Left colon (tissue), 2 donors: ENCODE data around the gene BCL7A. TPM values are rescaled to one million over a fixed set of nuclear protein-coding genes. Genes with fewer than 3 reads are reported as not detected.
"Not testable (repeated sequence)": the region's sequence is repeated elsewhere in the genome, so short reads cannot be mapped to it uniquely, and the experiment has no call there.

Experiments
- ATAC-seq: fragments of 200-7000 bp; cut with Tn5 transposase; one replicate; pipeline ENCODE4 v1.9.1; 2020; ENCODE audit warnings: mild to moderate bottlenecking, moderate library complexity
- DNase-seq, 2 donors: peaks; one replicate each; pipeline ENCODE4 v3.0.0-alpha.2; 2020
- intact Hi-C, 2 donors: fragments of 100-400 bp; cut with DNase I in 1 of 2; cut with micrococcal nuclease in 1 of 2; formaldehyde crosslinking; loops; one replicate each; pipeline versions ENCODE4 v1.11.2 to v1.14.0; 2022; cut with DNase I, micrococcal nuclease
- total RNA-seq, 2 donors: library from RNA; stranded (reverse); fragmentation: NEBNext Ultra II Directional; extraction: Animal tissue kit (Norgen Biotek cat#: 25700); gene quantifications; one replicate each; pipeline ENCODE4 v1.2.1, GENCODE V29; 2021
- donor health status: DM: no; HTN: no; CAD: no.
- donor health status: DM: yes; HTN: yes; CAD: no.

BCL7A gene
- total RNA-seq, 2 donors from 2014 or later, result 6.5 to 6.7 TPM

DNA sequence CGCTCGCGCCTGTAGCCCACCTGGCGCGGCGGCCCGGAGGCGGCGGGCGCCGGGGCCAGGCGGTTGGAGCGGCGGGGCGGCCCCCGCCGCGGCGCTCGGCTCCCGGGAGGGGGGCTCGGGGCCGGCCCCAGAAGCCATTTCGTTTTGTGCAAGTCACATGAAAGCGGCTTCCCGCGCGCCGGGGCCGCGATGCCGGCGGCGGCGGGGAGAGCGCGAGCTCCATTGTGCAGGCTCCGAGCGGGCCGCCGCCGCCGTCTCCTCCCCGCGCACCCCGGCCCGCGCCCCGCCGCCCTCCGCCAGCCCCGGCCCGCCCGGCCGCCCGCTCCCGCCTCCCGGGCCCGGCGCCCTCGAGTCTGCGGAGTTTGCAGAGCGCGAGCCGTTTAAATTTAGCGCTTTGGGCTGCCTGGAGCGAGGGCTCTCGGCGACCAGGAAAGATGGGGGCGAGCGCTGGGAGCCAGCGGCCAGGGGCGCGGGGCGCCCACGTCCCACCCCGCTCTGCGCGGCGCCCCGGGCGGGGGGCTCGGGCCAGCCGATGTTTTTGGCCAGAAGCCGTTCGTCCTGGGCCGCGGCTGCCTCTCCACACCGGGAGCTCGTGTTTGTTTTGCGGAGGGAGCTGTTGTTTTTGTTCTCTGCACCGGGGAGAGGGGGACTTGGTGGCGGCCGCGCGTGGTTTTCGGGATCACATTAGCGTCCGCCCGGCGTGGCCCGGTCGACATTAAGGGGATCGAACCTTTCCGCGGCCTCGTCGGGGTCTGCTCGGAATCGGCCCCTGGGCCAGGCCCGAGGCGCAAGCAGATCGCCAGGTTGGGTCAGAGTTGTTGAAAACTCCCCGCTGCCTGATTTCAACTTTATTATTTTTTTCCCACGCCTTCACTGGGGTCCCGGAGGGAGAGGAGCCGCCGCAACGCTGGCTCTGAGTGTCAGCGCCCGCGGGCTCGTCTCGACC is 982 bp downstream of the BCL7A start:
- DNase-seq (peak in 1 of 2 donors; percentile 39), ATAC-seq (peak; percentile 19)
- intact Hi-C loops, result no loop called here

DNA sequence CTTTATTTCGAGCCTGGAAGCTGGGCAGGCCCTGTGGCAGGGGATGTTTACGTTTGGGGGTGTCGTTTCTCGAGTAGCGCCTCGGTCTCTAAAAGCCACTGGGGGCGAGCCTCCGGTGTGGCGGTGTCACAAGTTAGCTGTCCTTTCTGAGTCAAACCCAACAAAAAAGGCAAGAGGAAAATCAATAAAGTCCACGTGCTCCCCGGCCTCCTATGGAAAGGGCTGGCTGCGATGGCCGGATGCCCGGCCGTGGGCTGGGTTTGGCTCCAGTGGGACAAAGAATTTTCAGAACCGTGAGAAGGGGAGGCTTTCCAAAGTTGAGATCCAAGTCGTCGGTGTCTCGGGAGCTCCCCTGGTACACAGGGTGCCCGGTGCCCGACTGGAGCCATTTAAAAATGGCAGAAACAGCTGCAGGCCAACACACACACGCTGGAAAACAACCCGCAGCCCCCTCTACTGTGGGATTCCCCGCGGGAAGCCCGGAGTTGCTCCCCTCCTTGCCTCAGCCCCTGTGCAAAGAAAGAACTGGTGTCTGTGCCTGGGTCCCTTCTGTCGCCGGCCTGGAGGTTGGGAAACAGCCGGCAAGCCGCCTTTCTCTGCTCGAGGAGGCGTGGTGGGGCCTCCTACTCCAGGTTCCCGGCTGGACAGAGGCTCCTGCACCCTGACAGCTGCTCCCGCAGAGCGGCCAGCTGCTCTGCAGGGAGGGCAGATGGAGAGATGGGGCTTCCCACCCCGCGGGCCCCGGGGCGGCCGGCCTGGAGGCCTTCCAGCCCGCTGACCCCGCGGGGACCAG is 1.9 kb downstream of the BCL7A start:
- ATAC-seq (peak; percentile 57), DNase-seq (peak in 1 of 2 donors; percentile 54)
- intact Hi-C loops, result no loop called here

DNA sequence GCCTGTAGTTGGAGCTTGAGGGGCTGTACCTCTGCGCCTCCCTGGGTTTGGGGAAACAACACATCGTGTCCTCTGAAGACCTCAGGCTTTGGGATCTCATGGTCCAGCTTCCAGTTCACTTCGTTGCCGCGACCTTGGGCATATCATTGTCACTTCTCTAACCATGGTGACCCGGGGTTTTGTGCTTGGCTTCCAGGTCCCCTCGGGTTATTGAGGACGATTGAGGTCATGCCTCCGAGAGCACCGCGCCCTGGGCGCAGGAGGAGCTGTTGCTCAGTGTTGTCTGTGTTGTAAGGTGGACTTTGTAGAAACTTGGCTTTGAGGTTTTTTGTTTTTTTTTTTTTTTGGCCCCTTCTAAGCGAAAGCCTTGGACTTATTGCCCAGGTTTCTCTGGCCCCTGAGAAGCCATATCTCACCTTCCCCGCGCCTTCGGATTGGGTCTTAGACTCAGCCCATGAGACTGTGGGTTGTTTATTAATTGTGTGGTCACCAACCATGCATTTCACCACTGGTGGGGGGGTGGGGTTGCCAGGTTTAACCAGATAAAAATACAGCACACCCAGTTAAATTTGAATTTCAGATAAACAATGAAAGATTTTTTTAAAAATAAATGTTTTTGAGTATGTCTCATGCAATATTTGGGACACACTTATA is 2.6 kb downstream of the BCL7A start:
- ATAC-seq (no peak), DNase-seq (no peak)
- intact Hi-C loops, result no loop called here

DNA sequence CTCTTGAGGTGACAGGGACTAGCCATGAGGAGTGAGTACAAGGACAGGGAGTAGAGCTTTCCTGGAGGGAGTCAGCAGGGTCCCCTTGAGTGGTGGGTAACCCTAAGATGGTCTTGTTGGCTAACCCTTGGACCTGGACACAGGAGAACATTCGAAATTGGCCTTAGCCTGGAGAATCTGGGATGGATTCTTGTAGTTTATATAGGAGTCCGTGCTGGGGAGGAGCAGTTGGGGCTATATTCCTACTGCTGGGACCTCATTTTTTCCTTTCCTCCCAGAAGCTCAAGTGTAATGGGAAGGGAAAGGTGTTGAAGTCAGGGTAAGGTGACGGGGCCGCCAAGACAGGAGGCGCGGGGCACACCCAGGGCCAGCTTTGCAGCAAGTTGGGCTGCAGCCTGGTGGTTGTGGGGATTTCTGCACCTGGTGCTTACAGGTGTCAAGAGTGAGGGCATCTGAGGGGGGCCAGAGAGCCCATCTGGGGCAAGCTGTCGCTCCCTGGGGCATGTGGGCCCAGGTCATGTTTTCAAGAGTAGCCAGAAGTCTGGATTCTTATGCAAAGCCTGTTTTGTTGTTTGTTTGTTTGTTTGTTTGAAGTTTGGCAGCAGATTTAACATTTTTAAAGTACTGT is 5.1 kb downstream of the BCL7A start:
- ATAC-seq (no peak), DNase-seq (no peak)
- intact Hi-C loops, result no loop called here

DNA sequence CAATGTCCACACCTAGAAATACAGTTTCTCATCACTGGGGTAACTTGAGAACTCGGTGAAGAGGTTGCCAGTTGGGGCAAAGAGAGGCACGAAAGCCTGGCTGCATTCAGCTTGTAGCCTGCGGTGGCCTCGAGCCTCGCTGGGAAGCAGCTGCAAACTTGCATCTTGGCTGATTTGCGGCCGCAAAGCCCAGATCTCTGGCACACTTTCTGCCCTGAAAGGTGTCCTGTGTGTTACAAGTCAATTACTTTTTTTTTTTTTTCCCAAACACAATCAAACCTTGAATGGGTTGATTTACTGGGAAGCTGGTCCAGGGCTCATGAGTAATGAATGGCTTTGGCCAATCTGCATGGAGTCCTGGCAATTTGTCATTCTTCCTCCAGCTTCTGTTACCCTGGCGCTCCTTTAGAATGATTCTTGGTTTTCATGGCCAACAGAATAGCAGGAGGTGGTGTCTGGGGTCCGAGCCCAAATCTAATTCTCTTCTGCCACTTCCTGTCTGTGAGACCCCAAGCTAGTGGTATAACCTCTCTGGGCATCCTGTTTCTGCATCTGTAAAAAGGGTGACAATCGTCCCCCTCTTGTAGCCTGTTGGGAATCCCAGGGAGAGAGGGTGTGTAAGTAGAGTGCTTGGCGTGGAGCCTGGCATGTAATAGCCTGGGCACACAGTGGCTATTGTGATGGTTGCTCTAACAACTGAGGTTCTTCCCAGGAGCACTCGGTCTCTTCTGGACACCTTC is 6.7 kb downstream of the BCL7A start:
- no peak for DNase-seq
- intact Hi-C loops, result no loop called here
- no peak for ATAC-seq

DNA sequence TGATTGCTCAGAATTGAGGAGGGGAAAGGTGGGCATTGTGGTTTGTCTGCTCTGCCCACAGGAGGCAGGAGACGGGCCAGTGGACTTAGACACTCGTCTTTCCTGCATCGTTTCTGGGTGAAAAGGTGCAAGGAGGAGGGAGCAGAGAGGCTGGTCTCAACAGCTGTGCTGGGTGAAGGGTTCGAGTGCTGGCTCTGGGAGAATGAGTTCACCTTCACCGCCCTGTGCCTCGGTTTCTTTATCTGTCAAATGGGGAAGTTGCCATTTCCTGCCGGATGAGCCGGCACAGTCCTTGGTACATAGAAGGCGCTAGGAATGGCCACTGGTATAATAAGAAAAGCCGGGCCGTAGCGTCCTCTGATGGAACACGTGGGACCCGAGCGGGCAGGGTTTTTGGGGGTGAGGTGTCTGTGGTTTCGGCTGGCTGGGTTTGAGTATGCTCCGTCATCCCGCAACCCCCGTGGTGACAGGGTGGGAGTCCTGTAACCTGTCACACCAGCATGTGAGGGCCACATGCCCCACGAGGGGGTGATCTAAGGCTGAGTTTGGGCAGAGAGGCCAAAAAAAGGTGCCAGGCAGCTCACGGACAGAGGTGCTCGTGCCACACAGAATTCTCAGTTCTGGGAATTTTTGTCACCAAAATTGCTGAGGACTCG is 7.3 kb downstream of the BCL7A start:
- ATAC-seq (no peak), DNase-seq (no peak)
- intact Hi-C loops, result no loop called here

DNA sequence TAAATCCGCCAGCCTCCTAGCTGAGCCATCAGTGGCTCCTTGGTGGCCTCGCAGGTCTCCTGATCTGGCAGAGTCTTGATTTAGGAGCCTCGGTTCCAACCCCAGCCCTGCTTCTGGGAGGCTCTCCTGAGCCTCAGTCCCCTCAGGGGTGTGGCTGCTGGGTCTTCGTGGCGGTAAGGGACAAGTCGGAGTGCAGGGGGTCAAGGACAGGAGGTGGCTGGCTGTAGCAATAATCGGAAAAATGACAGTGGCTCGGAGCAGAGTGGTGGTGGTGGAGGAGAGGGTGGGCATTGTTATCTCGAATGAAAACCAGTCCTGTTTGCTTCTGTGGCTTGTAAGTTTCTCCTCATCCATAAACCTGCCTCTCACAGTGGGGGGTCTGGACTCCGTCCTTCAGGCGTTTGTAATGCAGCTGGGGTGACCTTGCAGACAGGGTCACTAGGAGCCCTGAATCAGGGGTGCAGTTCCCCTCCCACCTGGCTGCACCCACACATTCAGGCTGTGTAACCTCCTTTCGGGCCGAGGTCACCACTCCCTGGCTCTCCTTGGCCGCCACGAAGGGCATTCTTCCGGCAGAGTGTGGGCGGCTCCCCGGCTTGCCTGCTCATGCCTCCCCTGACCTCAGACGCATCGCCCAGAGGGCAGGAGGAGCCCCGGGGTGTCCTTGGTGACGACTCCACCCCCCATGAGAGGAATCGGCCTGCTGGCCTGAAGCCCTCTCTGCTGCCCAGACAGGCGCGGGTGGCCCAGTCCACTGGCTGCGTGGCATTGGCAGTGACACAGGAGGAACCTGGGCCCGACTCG is 8.1 kb downstream of the BCL7A start:
- DNase-seq (no peak), ATAC-seq (peak; percentile 4)
- intact Hi-C loops, result no loop called here

DNA sequence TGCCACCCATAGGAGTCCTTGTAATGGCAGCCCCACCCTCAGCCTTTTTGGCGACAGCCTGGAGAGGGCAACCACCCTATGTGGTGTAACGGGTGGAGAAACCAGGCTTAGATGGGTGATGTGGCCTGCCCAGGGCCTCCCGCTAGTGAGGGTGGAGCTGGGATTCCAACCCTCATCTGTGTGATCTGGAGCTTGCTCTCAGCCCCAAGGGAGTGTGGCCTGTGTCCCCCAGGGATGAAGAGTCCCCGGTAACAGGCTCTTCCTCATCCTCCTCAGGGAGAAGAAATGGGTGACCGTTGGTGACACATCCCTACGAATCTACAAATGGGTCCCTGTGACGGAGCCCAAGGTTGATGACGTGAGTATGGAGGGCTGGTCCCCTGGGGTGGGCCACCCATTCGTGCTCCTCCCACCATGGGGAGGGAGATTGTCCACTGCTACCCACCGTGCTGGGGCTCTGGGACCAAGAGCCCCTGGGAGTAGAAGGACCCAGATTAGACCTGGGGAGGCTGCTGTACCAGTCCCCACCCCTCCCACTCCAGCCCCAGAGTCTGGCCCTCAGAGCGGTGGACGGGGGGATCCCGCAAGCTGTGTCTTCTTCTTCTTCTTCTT is 8.8 kb downstream of the BCL7A start:
- DNase-seq, result no peak
- intact Hi-C loops, result no loop called here
- peak; percentile 18 for ATAC-seq

DNA sequence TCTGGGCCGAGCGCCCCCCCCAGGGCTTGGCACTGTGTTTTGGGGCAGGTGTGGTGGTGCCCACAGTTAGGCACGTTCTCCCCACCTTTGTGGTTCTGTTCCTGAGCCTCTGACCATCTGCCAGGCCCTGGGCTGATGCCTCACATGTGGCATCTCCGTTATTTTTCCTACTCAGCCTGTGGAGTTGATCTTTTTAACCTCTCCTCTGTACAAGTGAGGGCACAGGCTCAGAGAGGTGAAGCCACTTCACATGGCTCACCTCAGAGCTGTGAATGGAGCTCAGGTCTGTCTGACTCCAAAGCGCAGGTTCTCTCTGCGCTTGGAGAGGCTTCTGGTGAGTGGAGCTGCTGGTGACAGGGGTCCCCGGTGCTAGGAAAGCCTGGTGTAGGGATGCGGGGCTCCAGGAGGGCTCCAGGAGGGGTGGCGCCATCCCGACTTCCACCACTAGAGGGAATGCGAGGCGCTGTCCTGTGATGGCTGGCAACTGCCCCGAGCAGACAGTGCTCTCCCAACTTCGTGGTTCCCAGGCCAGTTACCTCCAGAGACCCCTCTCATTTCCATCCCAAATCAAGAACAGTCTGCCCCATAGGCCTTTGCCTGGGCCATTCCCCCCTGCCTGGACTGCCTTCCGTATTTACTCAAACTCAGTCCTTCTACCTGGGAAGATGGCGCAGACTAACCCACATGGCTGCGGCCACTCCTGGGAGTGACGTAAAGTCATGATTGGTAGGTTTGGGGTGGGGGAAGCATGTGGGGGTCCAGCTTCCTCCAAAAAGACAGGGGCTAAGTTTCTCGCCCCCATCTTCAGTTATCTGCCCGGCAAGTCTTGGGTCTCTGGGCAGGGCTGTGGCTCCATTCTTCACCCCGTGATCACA is 9.9 kb downstream of the BCL7A start:
- ATAC-seq, result peak; percentile 81
- peak in 1 of 2 donors; percentile 69 for DNase-seq
- intact Hi-C loops, result no loop called here

DNA sequence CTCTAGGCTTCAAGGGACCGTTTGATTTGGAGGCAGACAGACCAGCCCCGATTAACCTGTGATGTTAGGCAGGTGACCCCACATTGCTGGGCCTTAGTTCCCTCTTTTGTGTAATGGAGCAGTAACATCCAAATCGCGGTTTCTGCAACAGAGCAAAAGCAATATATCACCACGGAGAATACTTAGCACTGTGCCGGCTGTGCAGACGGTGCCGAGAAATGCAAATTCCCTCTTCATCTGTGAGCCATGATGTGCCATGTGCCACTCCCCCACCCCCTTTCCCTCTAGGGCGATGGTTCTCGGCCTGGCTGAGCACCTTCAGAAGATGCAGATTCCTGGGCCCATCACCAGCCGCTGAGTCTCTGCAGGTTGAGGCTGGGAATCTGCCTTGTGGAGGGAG is 10.9 kb downstream of the BCL7A start:
- intact Hi-C loops, result no loop called here
- ATAC-seq (no peak), DNase-seq (no peak)

DNA sequence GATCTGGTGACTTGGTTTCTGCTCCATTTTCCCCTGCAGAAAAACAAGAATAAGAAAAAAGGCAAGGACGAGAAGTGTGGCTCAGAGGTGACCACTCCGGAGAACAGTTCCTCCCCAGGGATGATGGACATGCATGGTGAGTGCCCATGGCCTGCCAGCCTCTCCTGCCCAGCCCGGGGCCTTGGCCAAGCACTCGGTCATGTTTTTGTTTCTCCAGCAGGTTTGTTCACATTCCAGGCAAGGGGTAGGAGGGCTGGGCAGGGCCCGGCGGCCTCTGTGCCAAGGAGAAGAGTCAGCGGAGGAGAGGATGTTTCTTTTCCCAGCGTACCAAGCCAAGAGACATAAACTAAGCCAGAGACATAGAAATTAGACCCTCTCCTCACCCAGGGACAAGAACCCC is 13.6 kb downstream of the BCL7A start:
- ATAC-seq (no peak), DNase-seq (no peak)
- intact Hi-C loops, result no loop called here

DNA sequence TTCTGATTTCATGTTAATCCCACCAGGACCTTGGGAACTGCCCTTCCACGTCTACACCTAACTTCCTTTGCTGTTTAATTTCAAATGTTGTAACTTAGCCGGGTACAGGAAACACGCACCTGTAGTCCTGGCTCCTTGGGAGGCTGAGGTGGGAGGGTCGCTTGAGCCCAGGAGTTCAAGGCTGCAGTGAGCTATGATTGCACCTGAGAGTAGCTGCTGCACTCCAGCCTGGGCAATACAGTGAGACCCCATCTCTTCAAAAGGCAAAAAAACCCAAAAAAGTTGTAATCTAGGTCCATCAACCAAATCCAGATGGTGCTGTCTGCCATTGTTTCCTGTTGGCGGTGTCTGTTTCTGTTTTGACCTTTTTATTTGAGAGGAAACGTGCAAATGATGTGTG is 14.5 kb downstream of the BCL7A start:
- no peak for ATAC-seq

DNA sequence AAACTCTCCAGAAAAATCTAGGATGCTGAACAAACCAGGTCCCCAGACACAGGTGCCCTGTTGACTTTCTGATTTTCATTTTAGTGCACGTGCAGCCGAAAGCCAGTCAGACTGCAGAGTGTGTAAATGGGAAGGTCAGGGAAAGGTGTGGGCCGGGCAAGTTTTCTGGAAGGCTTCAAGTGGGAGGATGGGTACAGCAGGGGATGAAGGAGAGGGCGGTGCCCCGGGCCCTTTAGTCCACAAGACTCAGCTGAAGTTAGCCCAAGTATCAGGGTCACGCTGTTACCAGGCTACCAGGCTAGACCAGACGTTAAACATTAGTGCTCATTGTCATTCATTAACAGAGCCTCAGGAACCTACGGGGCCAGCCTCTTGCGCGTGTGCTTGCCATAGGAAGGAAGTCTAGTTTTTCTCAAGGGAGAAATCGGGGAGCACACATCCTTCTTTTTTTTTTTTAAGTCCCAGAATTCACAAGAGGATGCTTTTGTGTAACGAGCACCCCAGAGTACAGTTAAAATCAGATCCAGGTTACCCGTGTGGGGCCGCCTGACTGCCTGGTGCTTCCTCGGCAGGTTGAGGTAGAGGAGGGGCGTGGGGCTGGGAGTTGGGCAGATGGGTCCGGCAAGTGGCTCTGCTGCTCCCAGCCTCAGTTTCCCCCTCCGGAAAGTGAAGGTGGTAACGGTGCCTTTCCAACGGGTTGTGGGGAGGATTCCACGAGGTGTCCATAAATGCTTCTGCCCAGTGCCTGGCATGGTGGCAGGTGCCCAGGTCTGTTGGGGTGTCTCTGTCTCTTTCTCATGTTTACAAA is 19.1 kb downstream of the BCL7A start:
- DNase-seq, result peak; percentile 75 to 83
- ATAC-seq, result peak; percentile 98

More for the DNA sequence above, 14.5 kb downstream of the BCL7A start:
- intact Hi-C loops, result no loop called here
- DNase-seq, result no peak

DNA sequence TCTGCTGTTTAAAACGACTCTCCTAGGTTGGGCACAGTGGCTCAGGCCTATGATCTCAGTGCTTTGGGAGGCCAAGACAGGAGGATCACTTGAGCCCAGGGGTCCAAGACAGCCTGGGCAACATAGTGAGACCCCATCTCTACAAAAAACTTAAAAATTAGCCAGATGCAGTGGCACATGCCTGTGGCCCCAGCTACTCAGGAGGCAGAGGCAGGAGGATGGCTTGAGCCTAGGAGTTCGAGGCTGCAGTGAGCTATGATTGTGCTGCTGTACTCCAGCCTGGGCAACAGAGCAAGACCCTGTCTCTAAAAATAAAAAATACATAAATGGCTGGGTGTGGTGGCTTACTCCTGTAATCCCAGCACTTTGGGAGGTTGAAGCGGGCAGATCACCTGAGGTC is 19.8 kb downstream of the BCL7A start:
- intact Hi-C loops, DNase-seq, ATAC-seq: not testable (repeated sequence)

More for the DNA sequence above, 19.1 kb downstream of the BCL7A start:
- intact Hi-C loops, result no loop called here

DNA sequence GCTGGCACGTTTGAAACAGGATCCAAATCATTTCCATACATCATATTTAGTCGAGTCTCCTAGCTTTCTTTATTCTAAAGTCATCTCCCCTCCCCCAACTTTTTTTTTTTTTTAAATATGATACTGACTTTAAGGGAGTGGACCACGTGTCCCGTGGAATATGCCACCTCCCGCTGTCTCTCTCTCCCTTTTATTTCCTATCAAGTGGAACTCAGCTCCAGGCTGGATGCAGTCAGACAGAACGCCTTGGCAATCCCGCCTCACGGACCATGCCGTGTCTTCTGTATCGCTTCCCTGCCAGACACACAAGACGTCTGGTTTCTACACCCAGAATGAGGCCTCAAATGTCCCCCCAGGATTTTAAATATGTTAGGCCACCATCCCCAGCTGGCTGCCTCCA is 21.2 kb downstream of the BCL7A start:
- no peak for ATAC-seq
- intact Hi-C loops, result no loop called here
- DNase-seq, result no peak
